Endothelial cell of hepatic sinusoid (primary cell): ENCODE results near the gene MND1.
"Not testable (repeated sequence)": the region's sequence is repeated elsewhere in the genome, so short reads cannot be mapped to it uniquely, and the experiment has no call there.

Source experiments
- in situ Hi-C: cut with HindIII; loops from 2 replicates; pipeline ENCODE4 v1.10.0; 2017; ENCODE audit warnings: low sequenced_read_pairs

The MND1 gene

GRCh38 chr4:153398713-153399112, 54.2 kb downstream of the MND1 start:
- in situ Hi-C loops, result no loop called here

GRCh38 chr4:153399358-153399757, 54.9 kb downstream of the MND1 start:
- in situ Hi-C loops, result no loop called here

- in situ Hi-C loops, result no loop called here
These were observed 57.0 kb downstream of the MND1 start for GRCh38 chr4:153401501-153401900.

- in situ Hi-C loops, result no loop called here
These were observed 57.9 kb downstream of the MND1 start for GRCh38 chr4:153402366-153402765.

- in situ Hi-C loops, result no loop called here
These were observed 59.2 kb downstream of the MND1 start for GRCh38 chr4:153403726-153404125.

GRCh38 chr4:153407906-153408305, 63.4 kb downstream of the MND1 start:
- in situ Hi-C loops, result no loop called here

GRCh38 chr4:153408932-153409331, 64.4 kb downstream of the MND1 start:
- in situ Hi-C loops, result no loop called here

GRCh38 chr4:153409412-153409811, 64.9 kb downstream of the MND1 start:
- in situ Hi-C loops, result no loop called here

- in situ Hi-C loops, result no loop called here
These were observed 65.5 kb downstream of the MND1 start for GRCh38 chr4:153409924-153410501.

- in situ Hi-C loops, result no loop called here
These were observed 69.4 kb downstream of the MND1 start for GRCh38 chr4:153413842-153414241.

GRCh38 chr4:153416456-153416855, 72.0 kb downstream of the MND1 start:
- in situ Hi-C loops, result not testable (repeated sequence)

- in situ Hi-C loops, result no loop called here
These were observed 73.6 kb downstream of the MND1 start for GRCh38 chr4:153418121-153418520.

GRCh38 chr4:153418558-153418957, 74.1 kb downstream of the MND1 start:
- in situ Hi-C loops, result no loop called here

- in situ Hi-C loops, result no loop called here
These were observed 74.5 kb downstream of the MND1 start for GRCh38 chr4:153419029-153419428.

GRCh38 chr4:153419673-153420278, 75.3 kb downstream of the MND1 start:
- in situ Hi-C loops, result no loop called here

- in situ Hi-C loops, result no loop called here
These were observed 75.9 kb downstream of the MND1 start for GRCh38 chr4:153420361-153420760.

GRCh38 chr4:153421941-153422340, 77.5 kb downstream of the MND1 start:
- in situ Hi-C loops, result no loop called here

- in situ Hi-C loops, result no loop called here
These were observed 81.9 kb downstream of the MND1 start for GRCh38 chr4:153426207-153426885.

GRCh38 chr4:153427363-153428071, 83.0 kb downstream of the MND1 start:
- in situ Hi-C loops, result no loop called here

GRCh38 chr4:153428941-153429475, 84.5 kb downstream of the MND1 start:
- in situ Hi-C loops, result no loop called here

GRCh38 chr4:153432965-153433753, 88.7 kb downstream of the MND1 start:
- in situ Hi-C loops, result no loop called here
